Activated CD4-positive, alpha-beta memory T cell treated with anti-CD3 and anti-CD28 coated beads for 36 hours (primary cell): ENCODE measurements around the gene DRG1. TPM values are rescaled to one million over a fixed set of nuclear protein-coding genes. Genes with fewer than 3 reads are reported as not detected.
A peak's percentile ranks its signal among the peaks of the same experiment; 100 is the strongest.
"Not testable (repeated sequence)": the region's sequence is repeated elsewhere in the genome, so short reads cannot be mapped to it uniquely, and the experiment has no call there.

Experiments
- CTCF ChIA-PET: fragments of 350-600 bp; sonication (Branson Sonifier 250); formaldehyde crosslinking; loops from one replicate; lab custom pipeline; 2021; ENCODE audit warnings: antibody characterized with exemption, inconsistent platforms; lab: Charles Lee
- POLR2A ChIA-PET: fragments of 350-600 bp; sonication (Branson Sonifier 250); formaldehyde crosslinking; loops from one replicate; lab custom pipeline; 2021; ENCODE audit warnings: antibody characterized with exemption; lab: Charles Lee
- DNase-seq: peaks from one replicate; pipeline ENCODE4 v3.0.0-alpha.2; 2020
- H3K27ac Mint-ChIP-seq: one replicate; pipeline ENCODE4 v1.8.0; 2021; ENCODE audit warnings: mixed read lengths
- H3K27me3 Mint-ChIP-seq: one replicate; pipeline ENCODE4 v1.8.0; 2021; ENCODE audit warnings: mixed read lengths
- H3K36me3 Mint-ChIP-seq: one replicate; pipeline ENCODE4 v1.8.0; 2021; ENCODE audit warnings: mixed read lengths
- H3K4me1 Mint-ChIP-seq: one replicate; pipeline ENCODE4 v1.8.0; 2021; ENCODE audit warnings: low read depth, mixed read lengths
- H3K4me3 Mint-ChIP-seq: one replicate; pipeline ENCODE4 v1.8.0; 2021; ENCODE audit warnings: mild to moderate bottlenecking, mixed read lengths
- H3K9me3 Mint-ChIP-seq: one replicate; pipeline ENCODE4 v1.8.0; 2021; ENCODE audit warnings: mixed read lengths
- intact Hi-C: fragments of 100-400 bp; cut with micrococcal nuclease; formaldehyde crosslinking; loops from one replicate; pipeline ENCODE4 v1.15.1; 2023
- total RNA-seq, 2 experiments: library from RNA; stranded (reverse); gene quantifications; one replicate each; pipeline ENCODE4 v1.2.3, GENCODE V29; 2021

Gene DRG1
- total RNA-seq, result 100 to 1,000 TPM in 1 of 2 experiments, 10 to 100 TPM in 1; 97.1 to 116 TPM

- peak; percentile 98 for DNase-seq
- peaks cover 23% of the 10 kb centered on the region for H3K4me1 Mint-ChIP-seq
- peak within 1 kb of the TSS; percentile 84 for H3K27ac Mint-ChIP-seq
- peaks cover 22% of the 10 kb centered on the region for H3K36me3 Mint-ChIP-seq
- ChIA-PET CTCF (interaction anchor here (0.8 to 1.7 kb wide), 2 partner anchors 53 to 54 kb away, joined by 4 to 5 read pairs; partner anchors contain the start of gene PATZ1), POLR2A (interaction anchor here (0.7 to 2.8 kb wide), 4 partner anchors 39 to 231 kb away, joined by 3 to 19 read pairs (median 4); partner anchors contain the start of gene PATZ1)
- H3K27me3 Mint-ChIP-seq, result peaks cover 2% of the 10 kb centered on the region
- intact Hi-C loops, result loop anchor here (1.0 kb wide), 3 partner anchors 52 to 109 kb away; no protein-coding TSS in a partner anchor
- H3K9me3 Mint-ChIP-seq, result peaks cover under 1% of the 10 kb centered on the region
- peak within 1 kb of the TSS; percentile 93 for H3K4me3 Mint-ChIP-seq
Observed at GRCh38 chr22:31399211-31400022, at the start of gene DRG1. Gene DRG1, plus strand, starts transcription at chr22:31399604. Its CDS starts 80 bp downstream, at chr22:31399684.

GRCh38 chr22:31349960-31350359, 49.4 kb upstream of the DRG1 start:
- Mint-ChIP-seq H3K4me3 (no peak overlapping the region), H3K4me1 (peaks cover 6% of the 10 kb centered on the region), H3K27ac (no peak overlapping the region), H3K36me3 (peaks cover under 1% of the 10 kb centered on the region), H3K27me3 (no peaks in the 10 kb centered on the region), H3K9me3 (no peaks in the 10 kb centered on the region)
- POLR2A ChIA-PET, result no interaction called here
- CTCF ChIA-PET, result no interaction called here
- no peak for DNase-seq
- intact Hi-C loops, result loop anchor here (5.0 kb wide), 1 partner anchor 187 kb away; no protein-coding TSS in a partner anchor

- no peaks in the 10 kb centered on the region for H3K9me3 Mint-ChIP-seq
- no peaks in the 10 kb centered on the region for H3K27me3 Mint-ChIP-seq
Observed at GRCh38 chr22:31350410-31350863, 49.0 kb upstream of the DRG1 start.

GRCh38 chr22:31354515-31354914, 44.9 kb upstream of the DRG1 start:
- no peaks in the 10 kb centered on the region for H3K9me3 Mint-ChIP-seq
- H3K4me1 Mint-ChIP-seq, result no peaks in the 10 kb centered on the region
- intact Hi-C loops, result no loop called here
- H3K36me3 Mint-ChIP-seq, result no peaks in the 10 kb centered on the region
- POLR2A ChIA-PET, result no interaction called here
- H3K27ac Mint-ChIP-seq, result no peak overlapping the region
- H3K4me3 Mint-ChIP-seq, result no peak overlapping the region
- CTCF ChIA-PET, result interaction anchor here (1.0 kb wide), 1 partner anchor 143 kb away, joined by 3 read pairs; no protein-coding TSS in a partner anchor
- DNase-seq, result no peak
- H3K27me3 Mint-ChIP-seq, result no peaks in the 10 kb centered on the region

More at GRCh38 chr22:31350410-31350863, 49.0 kb upstream of the DRG1 start:
- no peak overlapping the region for H3K4me3 Mint-ChIP-seq
- H3K27ac Mint-ChIP-seq, result no peak overlapping the region
- peaks cover 5% of the 10 kb centered on the region for H3K4me1 Mint-ChIP-seq
- intact Hi-C loops, result no loop called here
- no peak for DNase-seq
- ChIA-PET POLR2A (no interaction called here), CTCF (no interaction called here)
- H3K36me3 Mint-ChIP-seq, result no peaks in the 10 kb centered on the region

GRCh38 chr22:31360029-31360428, 39.4 kb upstream of the DRG1 start:
- ChIA-PET POLR2A (interaction anchor here (1.2 kb wide), 1 partner anchor 39 kb away, joined by 3 read pairs; no protein-coding TSS in a partner anchor), CTCF (interaction anchor here (0.6 kb wide), 1 partner anchor 253 kb away, joined by 5 read pairs; the partner anchor contains the start of gene SELENOM)
- intact Hi-C loops, result no loop called here
- no peaks in the 10 kb centered on the region for H3K27me3 Mint-ChIP-seq
- H3K4me3 Mint-ChIP-seq, result no peak overlapping the region
- H3K9me3 Mint-ChIP-seq, result no peaks in the 10 kb centered on the region
- DNase-seq, result no peak
- H3K36me3 Mint-ChIP-seq, result no peaks in the 10 kb centered on the region
- no peaks in the 10 kb centered on the region for H3K4me1 Mint-ChIP-seq
- no peak overlapping the region for H3K27ac Mint-ChIP-seq

- intact Hi-C loops, result no loop called here
- H3K9me3 Mint-ChIP-seq, result no peaks in the 10 kb centered on the region
- no peaks in the 10 kb centered on the region for H3K36me3 Mint-ChIP-seq
- CTCF ChIA-PET, result interaction anchor here (0.6 kb wide), 1 partner anchor 79 kb away, joined by 4 read pairs; no protein-coding TSS in a partner anchor
- DNase-seq, result no peak
- H3K4me1 Mint-ChIP-seq, result no peaks in the 10 kb centered on the region
- H3K27me3 Mint-ChIP-seq, result no peaks in the 10 kb centered on the region
- no peak overlapping the region for H3K4me3 Mint-ChIP-seq
- H3K27ac Mint-ChIP-seq, result no peak overlapping the region
- POLR2A ChIA-PET, result no interaction called here
Observed at GRCh38 chr22:31361743-31362142, 37.7 kb upstream of the DRG1 start.

- H3K4me1 Mint-ChIP-seq, result peaks cover 4% of the 10 kb centered on the region
- H3K27me3 Mint-ChIP-seq, result no peaks in the 10 kb centered on the region
- POLR2A ChIA-PET, result no interaction called here
- H3K27ac Mint-ChIP-seq, result no peak overlapping the region
- no peak overlapping the region for H3K4me3 Mint-ChIP-seq
- DNase-seq, result no peak
- CTCF ChIA-PET, result no interaction called here
- no peaks in the 10 kb centered on the region for H3K36me3 Mint-ChIP-seq
- H3K9me3 Mint-ChIP-seq, result no peaks in the 10 kb centered on the region
- intact Hi-C loops, result no loop called here
Observed at GRCh38 chr22:31363885-31364465, 35.4 kb upstream of the DRG1 start.

- CTCF ChIA-PET, result interaction anchor here (0.7 kb wide), 1 partner anchor 284 kb away, joined by 3 read pairs; no protein-coding TSS in a partner anchor
- Mint-ChIP-seq H3K9me3 (no peaks in the 10 kb centered on the region), H3K4me3 (no peak overlapping the region), H3K36me3 (no peaks in the 10 kb centered on the region), H3K27me3 (no peaks in the 10 kb centered on the region), H3K4me1 (peaks cover 4% of the 10 kb centered on the region), H3K27ac (no peak overlapping the region)
- POLR2A ChIA-PET, result no interaction called here
- intact Hi-C loops, result no loop called here
- DNase-seq, result no peak
Observed at GRCh38 chr22:31367426-31367825, 32.0 kb upstream of the DRG1 start.

GRCh38 chr22:31377612-31378011, 21.8 kb upstream of the DRG1 start:
- no peaks in the 10 kb centered on the region for H3K9me3 Mint-ChIP-seq
- peaks cover 6% of the 10 kb centered on the region for H3K4me1 Mint-ChIP-seq
- ChIA-PET POLR2A (no interaction called here), CTCF (interaction anchor here (0.6 kb wide), 1 partner anchor 147 kb away, joined by 3 read pairs; no protein-coding TSS in a partner anchor)
- H3K36me3 Mint-ChIP-seq, result no peaks in the 10 kb centered on the region
- H3K27ac Mint-ChIP-seq, result no peak overlapping the region
- no peaks in the 10 kb centered on the region for H3K27me3 Mint-ChIP-seq
- no peak overlapping the region for H3K4me3 Mint-ChIP-seq
- no peak for DNase-seq
- intact Hi-C loops, result no loop called here

GRCh38 chr22:31378123-31378522, 21.3 kb upstream of the DRG1 start:
- CTCF ChIA-PET, result no interaction called here

GRCh38 chr22:31378651-31379050, 20.8 kb upstream of the DRG1 start:
- intact Hi-C loops, H3K9me3 Mint-ChIP-seq, POLR2A ChIA-PET: not testable (repeated sequence)

More at GRCh38 chr22:31378123-31378522, 21.3 kb upstream of the DRG1 start:
- H3K27ac Mint-ChIP-seq, result no peak overlapping the region
- intact Hi-C loops, result no loop called here
- no peak overlapping the region for H3K4me3 Mint-ChIP-seq
- H3K36me3 Mint-ChIP-seq, result no peaks in the 10 kb centered on the region
- no peak for DNase-seq
- POLR2A ChIA-PET, result no interaction called here
- H3K9me3 Mint-ChIP-seq, result no peaks in the 10 kb centered on the region
- H3K27me3 Mint-ChIP-seq, result no peaks in the 10 kb centered on the region
- H3K4me1 Mint-ChIP-seq, result peaks cover 6% of the 10 kb centered on the region

GRCh38 chr22:31393893-31394292, 5.5 kb upstream of the DRG1 start:
- H3K4me1 Mint-ChIP-seq, result peaks cover 2% of the 10 kb centered on the region
- ChIA-PET POLR2A (no interaction called here), CTCF (no interaction called here)

More at GRCh38 chr22:31378651-31379050, 20.8 kb upstream of the DRG1 start:
- CTCF ChIA-PET, H3K27ac Mint-ChIP-seq, H3K36me3 Mint-ChIP-seq, H3K4me1 Mint-ChIP-seq, H3K27me3 Mint-ChIP-seq, H3K4me3 Mint-ChIP-seq: not testable (repeated sequence)
- peak; percentile 13 for DNase-seq

More at GRCh38 chr22:31393893-31394292, 5.5 kb upstream of the DRG1 start:
- peaks cover 4% of the 10 kb centered on the region for H3K9me3 Mint-ChIP-seq
- H3K27me3 Mint-ChIP-seq, result peaks cover 2% of the 10 kb centered on the region
- intact Hi-C loops, result no loop called here
- no peak overlapping the region for H3K27ac Mint-ChIP-seq
- H3K36me3 Mint-ChIP-seq, result no peaks in the 10 kb centered on the region
- DNase-seq, result peak; percentile 15
- no peak overlapping the region for H3K4me3 Mint-ChIP-seq
